Measurements from ENCODE around the gene BTBD2.

The BTBD2 gene

GRCh38 chr19:1956868-1957492 lies 58.5 kb downstream of the BTBD2 start:
- no peak for DNase-seq

DNA sequence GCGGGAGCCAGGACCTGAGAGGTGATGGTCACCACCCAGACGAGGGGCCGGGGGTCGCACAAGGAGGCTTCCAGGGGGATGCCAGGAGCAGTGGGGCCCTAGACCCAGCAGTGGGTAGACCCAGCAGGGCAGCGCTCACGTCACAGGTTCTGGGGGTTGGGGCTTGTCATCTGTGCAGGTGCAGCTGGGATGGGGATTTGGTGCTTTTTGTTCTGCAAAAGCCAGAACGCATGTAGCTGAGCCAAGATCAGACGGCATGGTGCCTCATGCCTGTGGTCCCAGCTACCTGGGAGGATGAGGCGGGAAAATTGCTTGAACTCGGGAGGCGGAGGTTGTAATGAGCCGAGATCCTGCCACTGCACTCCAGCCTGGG lies 59.4 kb downstream of the BTBD2 start:
- DNase-seq: no peak

GRCh38 chr19:1955171-1956121 lies 60.1 kb downstream of the BTBD2 start:
- no peak for DNase-seq

GRCh38 chr19:1954532-1954933 lies 61.0 kb downstream of the BTBD2 start:
- DNase-seq: no peak

- no peak for DNase-seq
These were observed 61.9 kb downstream of the BTBD2 start for GRCh38 chr19:1953441-1954094.

DNA sequence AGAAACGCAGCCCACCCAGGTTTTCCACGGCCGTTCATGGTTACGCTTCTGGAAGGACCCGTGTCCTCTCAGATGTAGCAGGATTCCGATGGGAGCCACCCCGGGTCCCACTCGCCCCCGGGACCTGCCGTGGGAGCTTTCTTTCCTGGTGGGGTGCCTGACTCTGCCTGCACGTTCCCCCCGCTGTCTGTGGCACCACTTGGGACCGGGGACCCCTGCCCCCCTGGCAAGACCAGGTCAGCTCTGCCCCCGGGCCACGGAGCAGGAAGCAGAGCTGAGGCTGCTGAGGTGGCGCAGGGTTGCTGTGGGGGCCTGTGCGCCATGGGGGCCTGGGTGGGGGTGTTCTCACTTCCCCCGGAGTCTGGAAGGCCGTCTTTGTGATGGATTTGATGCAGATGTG lies 62.5 kb downstream of the BTBD2 start:
- no peak for DNase-seq

GRCh38 chr19:1952635-1953034 lies 62.9 kb downstream of the BTBD2 start:
- no peak for DNase-seq

GRCh38 chr19:1950640-1951039 lies 64.9 kb downstream of the BTBD2 start:
- DNase-seq: no peak

DNA sequence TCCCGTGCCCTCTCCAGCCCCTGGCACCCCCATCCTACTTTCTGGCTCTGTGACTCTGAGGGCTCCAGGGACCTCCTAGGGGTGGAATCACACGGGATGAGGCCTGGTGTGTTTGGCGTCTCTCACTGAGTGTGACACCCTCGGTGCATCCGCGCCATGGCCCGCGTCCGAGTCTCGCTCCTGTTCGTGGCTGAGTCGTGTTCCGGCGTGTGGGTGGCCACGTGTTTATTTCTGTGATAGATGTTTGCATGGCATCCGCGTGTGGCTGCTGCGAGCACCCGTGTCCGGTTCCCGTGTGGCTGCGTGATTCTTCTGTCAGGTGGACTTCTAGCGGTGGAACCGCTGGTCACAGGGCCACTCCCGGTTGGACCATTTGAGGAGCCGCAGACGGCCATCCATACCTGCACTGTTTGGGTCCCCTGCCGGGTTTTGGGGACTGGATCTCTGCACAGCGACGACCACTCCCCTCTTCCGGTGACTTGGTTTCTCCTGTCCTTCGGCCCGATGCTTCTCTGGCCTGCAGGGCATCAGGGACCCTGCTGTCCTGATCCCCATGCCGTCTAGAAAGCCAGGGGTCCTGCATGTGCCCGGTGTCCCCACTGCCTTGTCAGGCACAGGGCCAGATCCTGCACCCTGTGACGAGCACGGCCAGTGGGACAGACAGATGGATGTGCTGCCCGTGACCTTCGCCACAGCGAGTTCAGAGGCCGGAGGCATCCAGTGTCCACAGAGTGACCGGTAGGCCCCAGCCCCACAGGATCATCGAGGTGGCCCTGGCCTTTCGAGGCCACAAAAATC lies 66.0 kb downstream of the BTBD2 start:
- no peak for DNase-seq

DNA sequence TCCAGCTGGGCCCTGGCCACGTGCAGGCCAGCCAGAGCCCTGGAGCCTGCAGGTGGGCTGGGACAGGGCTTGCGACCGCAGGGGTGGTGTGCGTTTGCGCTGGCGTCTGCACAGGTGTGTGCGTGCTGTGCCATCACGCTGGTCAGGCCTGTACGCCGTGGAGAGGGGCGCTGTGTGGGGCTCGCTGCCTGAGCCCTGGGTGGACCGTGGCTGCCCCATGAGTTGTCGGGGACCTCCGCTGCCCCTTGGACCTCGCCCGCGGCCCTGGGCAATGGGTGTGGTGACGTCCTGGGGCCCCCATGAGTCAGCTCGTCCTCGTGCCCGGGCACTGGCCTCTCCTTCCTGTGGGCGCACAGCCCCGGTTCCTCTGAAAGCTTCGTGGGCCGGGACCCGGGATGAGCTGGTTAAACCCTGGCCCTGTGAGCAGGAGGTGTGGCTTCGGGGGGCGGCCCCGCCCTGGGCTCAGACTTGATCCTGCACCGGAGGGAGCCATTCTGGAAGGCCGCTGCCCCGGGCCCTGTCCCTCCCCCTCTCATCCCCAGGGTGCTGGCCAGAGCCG lies 67.8 kb downstream of the BTBD2 start:
- DNase-seq: no peak

GRCh38 chr19:1945899-1946298 lies 69.6 kb downstream of the BTBD2 start:
- peak; percentile 28 for DNase-seq

- DNase-seq: no peak
These were observed 70.5 kb downstream of the BTBD2 start for GRCh38 chr19:1944916-1945561.

- no peak for DNase-seq
These were observed 71.2 kb downstream of the BTBD2 start for GRCh38 chr19:1944088-1944915.

- no peak for DNase-seq
These were observed 71.8 kb downstream of the BTBD2 start for GRCh38 chr19:1943661-1944087.

DNA sequence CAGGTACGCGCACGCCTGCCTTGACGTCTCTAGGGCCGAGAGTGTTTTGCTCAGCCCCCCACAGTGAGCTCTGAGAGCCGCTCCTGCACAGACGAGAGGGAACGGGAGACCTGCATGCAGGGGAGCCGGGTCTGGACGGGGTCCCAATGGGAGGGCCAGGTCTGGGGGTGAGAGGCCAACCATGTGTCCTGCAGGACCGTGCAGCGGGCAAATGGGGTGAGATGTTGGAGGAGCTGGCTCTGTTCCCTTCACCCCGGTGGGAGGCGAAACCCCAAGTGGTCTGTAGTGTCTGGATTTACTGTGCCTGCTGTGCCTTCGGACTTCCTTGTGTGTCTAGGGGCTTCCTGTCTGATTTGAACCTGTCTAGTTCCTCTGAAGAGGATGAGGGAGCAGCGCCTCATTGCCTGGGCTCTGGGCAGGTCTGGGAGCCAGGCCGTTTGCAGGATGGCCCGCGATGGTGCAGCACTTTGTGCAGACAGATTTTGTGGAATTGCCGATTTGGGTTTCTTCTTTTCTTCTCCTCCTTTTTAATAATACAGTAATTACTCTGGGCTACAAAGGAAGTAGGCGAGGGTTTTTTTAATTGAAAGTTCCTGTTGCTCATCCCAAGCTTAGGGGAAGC lies 72.5 kb downstream of the BTBD2 start:
- peak; percentile 45 for DNase-seq

DNA sequence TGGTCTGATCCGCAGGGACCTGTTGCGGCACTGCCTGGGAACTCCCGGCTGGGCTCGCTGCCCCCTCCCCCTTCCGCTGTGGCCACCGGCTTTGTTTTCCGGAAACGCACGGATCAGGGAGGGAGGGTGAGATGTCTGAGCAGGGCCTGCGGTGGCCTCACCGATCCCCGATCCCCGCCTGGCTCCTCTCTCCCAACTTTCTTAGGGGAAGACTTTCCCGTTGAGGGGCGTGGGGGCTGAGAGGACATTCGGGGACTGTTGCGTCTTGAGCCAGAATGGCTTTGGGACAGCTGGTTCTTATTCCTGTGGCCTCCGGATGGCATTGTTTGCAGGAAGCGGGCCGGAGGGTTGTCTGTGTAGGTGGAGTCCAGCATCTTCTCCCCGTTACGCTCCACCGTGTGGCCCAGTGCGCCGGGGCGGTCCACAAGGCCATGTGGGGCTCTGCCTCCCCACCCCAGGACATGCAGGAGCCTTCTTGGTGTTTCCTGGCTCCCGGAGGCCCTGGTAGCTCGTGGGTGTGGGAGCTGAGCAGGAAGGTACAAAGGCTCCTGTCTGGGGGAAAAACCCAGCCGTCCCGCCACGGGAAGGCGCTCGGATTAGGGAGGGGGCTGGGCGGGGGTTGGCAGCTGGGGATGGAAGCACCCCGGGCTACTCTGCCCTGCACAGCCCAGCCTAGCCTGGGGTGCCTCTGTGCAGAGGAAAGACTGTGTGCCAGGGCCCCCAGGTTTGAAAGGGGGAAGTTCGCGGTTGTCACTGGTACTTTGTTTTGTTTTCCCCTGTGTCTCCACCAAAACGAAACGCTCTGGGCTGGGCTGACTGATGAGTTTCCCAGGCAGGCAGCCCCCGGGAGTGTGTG lies 73.2 kb downstream of the BTBD2 start:
- peak; percentile 89 for DNase-seq

DNA sequence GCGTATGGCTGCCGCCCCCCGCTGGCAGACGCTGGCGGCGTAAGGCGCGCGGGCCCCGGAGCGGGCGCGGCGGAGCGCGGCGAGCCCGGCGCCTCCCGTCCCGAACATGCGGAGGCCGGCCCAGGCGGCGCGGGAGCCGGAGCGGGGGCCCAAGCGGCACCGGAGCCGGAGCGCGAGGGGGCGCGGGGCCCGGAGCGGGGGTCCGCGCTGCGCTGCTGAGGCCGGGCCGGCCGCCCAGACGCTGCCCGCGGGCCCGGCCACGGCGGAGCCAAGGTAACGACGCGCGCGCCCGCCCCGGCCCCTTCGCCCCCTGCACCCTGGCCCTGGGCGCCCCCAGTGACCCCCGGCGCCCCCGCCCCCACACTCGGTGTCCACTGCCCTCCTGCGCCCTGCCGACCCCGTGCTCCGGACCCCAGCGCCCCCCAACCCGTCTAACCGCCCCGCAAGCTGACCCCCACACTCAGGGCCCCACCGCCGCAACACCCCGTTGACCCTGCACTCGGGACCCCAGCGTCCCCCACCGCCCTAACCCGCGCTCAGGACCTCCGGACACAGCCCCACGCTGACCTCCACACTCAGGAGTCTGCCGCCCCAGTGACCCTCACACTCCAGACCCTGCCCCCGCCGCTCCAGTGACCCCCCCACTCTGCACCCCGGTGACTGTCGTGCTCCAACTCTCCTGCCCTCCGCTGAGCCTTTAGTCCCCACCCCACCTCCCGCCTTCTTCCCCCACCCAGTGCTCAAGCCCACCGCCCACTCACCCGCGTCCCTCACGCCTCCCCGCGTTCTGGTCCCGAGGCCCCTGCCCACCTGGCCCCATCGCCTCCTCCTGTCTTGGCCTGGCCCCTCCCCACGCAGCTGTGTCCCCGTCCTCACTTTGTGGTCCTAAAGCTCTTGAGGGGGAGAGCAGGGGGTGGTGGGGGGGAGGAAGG lies 74.1 kb downstream of the BTBD2 start, which contains the start of gene CSNK1G2:
Gene CSNK1G2 (plus strand): TSS at position 27 of the 932 bp plus-strand sequence. CDS start 28,601 bp downstream, outside the sequence.
- no peak for DNase-seq

DNA sequence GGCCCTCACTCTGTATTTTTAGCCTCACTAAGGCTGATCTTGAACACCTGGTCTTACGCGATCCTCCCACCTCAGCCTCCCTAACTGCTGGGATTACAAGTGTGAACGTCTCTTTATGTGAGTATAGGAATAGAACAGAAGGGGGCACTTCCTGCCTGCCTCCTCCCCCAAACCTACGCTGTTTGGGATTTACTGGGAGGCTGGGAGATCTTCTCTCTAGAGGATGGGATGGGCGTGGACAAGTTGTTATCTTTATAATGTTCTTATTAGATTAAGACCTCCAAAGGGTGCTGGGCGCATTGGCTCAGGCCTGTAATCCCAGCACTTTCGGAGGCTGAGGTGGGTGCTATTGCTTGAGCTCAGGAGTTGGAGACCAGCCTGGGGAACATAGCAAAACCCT lies 77.4 kb downstream of the BTBD2 start:
- no peak for DNase-seq
